Testis (tissue), 3 donors: ENCODE data around the gene DAPK3. TPM values are rescaled to one million over a fixed set of nuclear protein-coding genes. Genes with fewer than 3 reads are reported as not detected.
A peak's percentile ranks its signal among the peaks of the same experiment; 100 is the strongest.
"Not testable (repeated sequence)": the region's sequence is repeated elsewhere in the genome, so short reads cannot be mapped to it uniquely, and the experiment has no call there.

ENCODE experiments used
- DNase-seq: peaks from one replicate; pipeline ENCODE4 v3.0.0-alpha.2; 2019
- H3K27ac ChIP-seq, 2 donors: fragments of 200-600 bp; sonication (generic); one replicate each; pipeline ENCODE4 v1.5.1; 2019
- H3K27me3 ChIP-seq: fragments of 200-600 bp; sonication (generic); one replicate; pipeline ENCODE4 v1.5.1; 2019
- H3K36me3 ChIP-seq: fragments of 200-600 bp; sonication (generic); one replicate; pipeline ENCODE4 v1.5.1; 2017; ENCODE audit warnings: low read depth; ENCODE audit errors: missing control alignments
- H3K4me1 ChIP-seq: fragments of 200-600 bp; sonication (generic); one replicate; pipeline ENCODE4 v1.5.1; 2019
- H3K4me3 ChIP-seq, 2 donors: fragments of 200-600 bp; sonication (generic); one replicate each; pipeline ENCODE4 v1.5.1; 2017 to 2019
- H3K9me3 ChIP-seq: fragments of 200-600 bp; sonication (generic); one replicate; pipeline ENCODE4 v1.5.1; 2017
- CTCF ChIP-seq, 3 experiments: fragments of 450-650 bp in 2 of 3; fragments of 200-600 bp in 1 of 3; sonication (generic) in 1 of 3; IDR thresholded peaks; one replicate each; pipeline ENCODE4 v1.5.1; 2016 to 2019; ENCODE audit warnings: antibody characterized with exemption in 3 of 3, mild to moderate bottlenecking in 2 of 3, moderate library complexity in 1 of 3
- POLR2A ChIP-seq: fragments of 450-650 bp; IDR thresholded peaks from one replicate; pipeline ENCODE4 v1.6.1; 2017; ENCODE audit warnings: antibody characterized with exemption, mild to moderate bottlenecking, moderate library complexity
- WGBS, 2 donors: methylation state at CpG; one replicate each; pipeline ENCODE4 v1.1.5; 2018; 5-methylcytosine and 5-hydroxymethylcytosine counted together
- intact Hi-C: fragments of 100-400 bp; cut with DNase I; formaldehyde crosslinking; loops from one replicate; pipeline ENCODE4 v1.15.1; 2023; ENCODE audit warnings: low total_unique reads
- polyA plus RNA-seq: library from polyadenylated mRNA; stranded (reverse); fragments of 350-450 nt; fragmentation: Illumina TruSeq; extraction: RNeasy Lipid Tissue Mini Kit (QIAGEN cat#74804); gene quantifications from one replicate; pipeline ENCODE4 v1.2.3, GENCODE V29; 2014; ENCODE audit warnings: low read depth, low replicate concordance; ENCODE audit not compliant: insufficient read depth
- total RNA-seq, 2 donors: library from RNA; depleted of rRNA; stranded (reverse); fragments of >200 nt; gene quantifications; one replicate each; pipeline ENCODE4 v1.2.3, GENCODE V29; 2016

DAPK3 gene
- total and polyA plus RNA-seq, 3 donors from 2014 or later, result 89.8 to 111 (median 102) TPM

GRCh38 chr19:4013886-4014540 is 43.1 kb upstream of the DAPK3 start:
- Histone ChIP-seq H3K4me1 (peaks cover 57% of the 10 kb centered on the region), H3K27me3 (no peaks in the 10 kb centered on the region), H3K36me3 (no peaks in the 10 kb centered on the region), H3K4me3 (no peak overlapping the region), H3K9me3 (no peaks in the 10 kb centered on the region), H3K27ac (peak overlapping the region; percentile 66 to 74)
- intact Hi-C loops, result no loop called here
- peak; percentile 67 for DNase-seq
- TF ChIP-seq CTCF (IDR thresholded peaks at IDR 0.05) (no peak), POLR2A (no peak)
- 50 to 61% methylated on average over 8 to 20 of the region's 20 CpGs for WGBS, 2 donors

GRCh38 chr19:4012975-4013634 is 42.2 kb upstream of the DAPK3 start:
- Histone ChIP-seq H3K36me3 (no peaks in the 10 kb centered on the region), H3K27me3 (no peaks in the 10 kb centered on the region), H3K9me3 (no peaks in the 10 kb centered on the region), H3K4me3 (no peak overlapping the region), H3K27ac (no peak overlapping the region), H3K4me1 (peaks cover 64% of the 10 kb centered on the region)
- TF ChIP-seq POLR2A, result no peak
- no peak for TF ChIP-seq CTCF (IDR thresholded peaks at IDR 0.05)
- 95 to 96% methylated on average over 17 to 33 of the region's 33 CpGs for WGBS, 2 donors
- no peak for DNase-seq
- intact Hi-C loops, result no loop called here

GRCh38 chr19:4012092-4012974 is 41.4 kb upstream of the DAPK3 start:
- DNase-seq, result no peak
- Histone ChIP-seq H3K4me1 (peaks cover 64% of the 10 kb centered on the region), H3K36me3 (no peaks in the 10 kb centered on the region), H3K9me3 (no peaks in the 10 kb centered on the region), H3K4me3 (no peak overlapping the region), H3K27me3 (no peaks in the 10 kb centered on the region), H3K27ac (no peak overlapping the region)
- intact Hi-C loops, result no loop called here
- no peak for TF ChIP-seq POLR2A
- TF ChIP-seq CTCF (IDR thresholded peaks at IDR 0.05), result no peak
- WGBS, 2 donors, result 83% methylated on average over 25 to 27 of the region's 27 CpGs

GRCh38 chr19:4011430-4011829 is 40.5 kb upstream of the DAPK3 start:
- intact Hi-C loops, H3K9me3 ChIP-seq, H3K27ac ChIP-seq, DNase-seq, H3K27me3 ChIP-seq, H3K36me3 ChIP-seq, H3K4me3 ChIP-seq: not testable (repeated sequence)
- WGBS, 2 donors, result 65 to 82% methylated on average over 6 of the region's 6 CpGs
- H3K4me1 ChIP-seq, result peaks cover 62% of the 10 kb centered on the region

- WGBS, 2 donors, result 68 to 87% methylated on average over 11 to 14 of the region's 14 CpGs
- Histone ChIP-seq H3K27me3 (no peaks in the 10 kb centered on the region), H3K4me1 (peaks cover 55% of the 10 kb centered on the region), H3K36me3 (no peaks in the 10 kb centered on the region), H3K9me3 (no peaks in the 10 kb centered on the region), H3K27ac (no peak overlapping the region), H3K4me3 (no peak overlapping the region)
- no peak for DNase-seq
- TF ChIP-seq CTCF (IDR thresholded peaks at IDR 0.05) (no peak), POLR2A (no peak)
- intact Hi-C loops, result no loop called here
Measured at GRCh38 chr19:4010808-4011110, 39.9 kb upstream of the DAPK3 start.
